GM12872 (cell line): ENCODE measurements around the gene MXRA7.

ENCODE experiments used
- TF ChIP-seq, protein P1 (sequence below): IDR thresholded peaks from 3 replicates; pipeline ENCODE4 v1.5.1; 2011; ENCODE audit warnings: low read depth, mild to moderate bottlenecking, low read length, moderate library complexity; ENCODE audit not compliant: insufficient read depth

Gene MXRA7

DNA sequence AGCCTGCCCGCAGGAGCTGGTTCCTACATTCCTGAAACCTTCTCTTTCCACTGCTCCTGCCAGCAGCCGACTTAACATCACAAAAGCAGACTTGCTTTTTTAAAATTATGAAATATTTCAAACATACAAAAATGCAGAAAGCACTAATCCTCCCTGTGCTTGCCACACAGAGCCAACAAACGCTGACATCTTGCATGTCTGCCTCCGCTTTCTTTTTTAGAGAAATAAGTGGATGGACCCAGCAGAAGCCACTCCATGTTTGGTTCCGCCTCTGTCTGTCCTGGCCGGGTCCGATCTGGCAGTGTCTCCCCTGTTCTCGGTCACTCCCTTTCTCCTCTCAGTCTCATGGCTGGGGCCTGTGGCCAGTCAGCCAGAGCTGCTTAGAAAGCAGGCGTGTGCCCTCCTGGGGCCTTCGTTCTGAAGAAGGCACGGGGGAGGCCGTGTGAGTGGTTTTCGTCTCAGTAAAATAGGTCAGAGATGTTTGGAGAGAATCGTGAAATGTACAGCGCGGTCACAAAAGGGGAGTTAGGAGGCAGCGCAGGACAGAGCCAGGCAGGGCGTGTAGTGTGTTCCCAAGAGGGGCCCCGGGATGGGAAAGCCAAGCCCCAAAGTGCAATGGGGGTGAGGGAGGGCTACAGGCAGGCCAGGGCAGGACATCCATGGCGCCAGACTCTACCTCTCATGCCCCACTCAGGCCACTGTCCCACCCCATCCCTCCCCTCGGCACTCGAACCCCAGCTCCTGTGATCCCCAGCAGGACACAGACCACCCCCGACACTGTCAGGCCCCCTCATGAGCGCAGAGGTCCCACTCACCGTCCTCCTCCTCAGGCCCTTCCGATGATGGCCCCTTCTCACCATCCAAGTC is 23.2 kb downstream of the MXRA7 start:
- TF ChIP-seq, protein P1, sequence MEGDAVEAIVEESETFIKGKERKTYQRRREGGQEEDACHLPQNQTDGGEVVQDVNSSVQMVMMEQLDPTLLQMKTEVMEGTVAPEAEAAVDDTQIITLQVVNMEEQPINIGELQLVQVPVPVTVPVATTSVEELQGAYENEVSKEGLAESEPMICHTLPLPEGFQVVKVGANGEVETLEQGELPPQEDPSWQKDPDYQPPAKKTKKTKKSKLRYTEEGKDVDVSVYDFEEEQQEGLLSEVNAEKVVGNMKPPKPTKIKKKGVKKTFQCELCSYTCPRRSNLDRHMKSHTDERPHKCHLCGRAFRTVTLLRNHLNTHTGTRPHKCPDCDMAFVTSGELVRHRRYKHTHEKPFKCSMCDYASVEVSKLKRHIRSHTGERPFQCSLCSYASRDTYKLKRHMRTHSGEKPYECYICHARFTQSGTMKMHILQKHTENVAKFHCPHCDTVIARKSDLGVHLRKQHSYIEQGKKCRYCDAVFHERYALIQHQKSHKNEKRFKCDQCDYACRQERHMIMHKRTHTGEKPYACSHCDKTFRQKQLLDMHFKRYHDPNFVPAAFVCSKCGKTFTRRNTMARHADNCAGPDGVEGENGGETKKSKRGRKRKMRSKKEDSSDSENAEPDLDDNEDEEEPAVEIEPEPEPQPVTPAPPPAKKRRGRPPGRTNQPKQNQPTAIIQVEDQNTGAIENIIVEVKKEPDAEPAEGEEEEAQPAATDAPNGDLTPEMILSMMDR: no peak

- TF ChIP-seq, protein P1: no peak
Observed at GRCh38 chr17:76686538-76687297, 24.0 kb downstream of the MXRA7 start.

- TF ChIP-seq, protein P1: no peak
Observed at GRCh38 chr17:76685846-76686245, 24.9 kb downstream of the MXRA7 start.

DNA sequence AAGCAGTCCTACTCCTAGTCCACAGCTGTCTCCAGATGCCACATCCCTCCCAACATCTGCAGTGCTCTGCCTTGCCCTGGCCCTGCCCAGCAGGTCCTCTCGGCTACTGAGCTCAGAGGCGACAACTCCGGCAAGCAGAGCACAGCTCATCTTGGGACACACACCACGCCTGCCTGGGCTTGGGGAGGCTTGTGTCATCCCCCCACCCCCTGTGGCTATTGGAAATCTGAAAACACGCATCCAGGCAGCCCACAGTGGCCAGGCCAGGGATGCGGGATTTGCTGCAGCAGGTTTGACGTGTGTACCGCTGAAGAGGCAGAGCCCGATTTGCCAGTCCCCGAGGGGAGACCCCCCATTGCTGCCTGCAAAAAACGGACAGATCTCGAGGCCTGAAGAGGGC is 25.4 kb downstream of the MXRA7 start:
- TF ChIP-seq, protein P1: no peak

GRCh38 chr17:76684756-76685155 is 26.0 kb downstream of the MXRA7 start:
- TF ChIP-seq, protein P1: no peak

GRCh38 chr17:76683921-76684745 is 26.6 kb downstream of the MXRA7 start:
- TF ChIP-seq, protein P1: no peak

GRCh38 chr17:76683011-76683755 is 27.6 kb downstream of the MXRA7 start:
- TF ChIP-seq, protein P1: peak; percentile 24; the same call in 1 of the 3 replicates
